SK-N-SH (cell line): ENCODE measurements around the gene RAPGEF4. TPM values are rescaled to one million over a fixed set of nuclear protein-coding genes. Genes with fewer than 3 reads are reported as not detected.

Experiments used
- CTCF ChIA-PET: fragments of 300-600, 350-600 bp; formaldehyde crosslinking; extraction: SDS; loops from one replicate; lab custom pipeline; 2021; lab: Yijun Ruan, JAX
- POLR2A ChIA-PET: fragments of 350-600 bp; sonication (Branson Sonifier 250); formaldehyde crosslinking; extraction: SDS; loops from one replicate; lab custom pipeline; 2020; ENCODE audit warnings: antibody characterized with exemption, inconsistent platforms; lab: Yijun Ruan, JAX
- DNase-seq: peaks from one replicate; pipeline ENCODE4 v3.0.0; 2012
- H2AFZ ChIP-seq: fragments of 200-600 bp; sonication (generic); 2 replicates; pipeline ENCODE4 v1.8.1; 2016; ENCODE audit warnings: antibody characterized with exemption, mild to moderate bottlenecking, low read depth
- H3F3A ChIP-seq: fragments of 200-600 bp; sonication (generic); replicated peaks from 2 replicates; pipeline ENCODE3; 2016; ENCODE audit warnings: antibody characterized with exemption, mild to moderate bottlenecking; ENCODE audit not compliant: insufficient read depth
- H3K27ac ChIP-seq, 2 experiments: fragments of 200-500 bp in 1 of 2; fragments of 200-600 bp in 1 of 2; sonication (Bioruptor generic) in 1 of 2; sonication (generic), shearing (Covaris generic) in 1 of 2; 2 replicates each; pipeline versions ENCODE4 v1.5.1 to v1.6.1; 2014 to 2016; ENCODE audit warnings: low read depth in 2 of 2, inconsistent platforms in 1 of 2, low read length in 1 of 2, mild to moderate bottlenecking in 1 of 2, mixed read lengths in 1 of 2
- H3K27me3 ChIP-seq: fragments of 200-600 bp; sonication (generic), shearing (Covaris generic); 2 replicates; pipeline ENCODE4 v1.6.1; 2016; ENCODE audit warnings: mixed run types; ENCODE audit not compliant: insufficient read depth
- H3K36me3 ChIP-seq, 2 experiments: fragments of 200-500 bp in 1 of 2; fragments of 200-600 bp in 1 of 2; sonication (Bioruptor generic) in 1 of 2; sonication (generic) in 1 of 2; replicated peaks in 1 of 2; 2 replicates each; pipeline versions ENCODE3 to v1.5.1; 2014 to 2016; ENCODE audit warnings: low read length in 1 of 2, mild to moderate bottlenecking in 1 of 2; ENCODE audit not compliant: insufficient read depth in 2 of 2, control insufficient read depth in 1 of 2
- H3K4me1 ChIP-seq, 2 experiments: fragments of 200-500 bp in 1 of 2; fragments of 200-600 bp in 1 of 2; sonication (Bioruptor generic) in 1 of 2; sonication (generic), shearing (Covaris generic) in 1 of 2; 2 replicates each; pipeline versions ENCODE4 v1.5.1 to v1.6.1; 2014 to 2016; ENCODE audit warnings: low read depth in 1 of 2, low read length in 1 of 2, mixed run types in 1 of 2; ENCODE audit not compliant: insufficient read depth in 2 of 2, control insufficient read depth in 1 of 2
- H3K4me2 ChIP-seq: fragments of 200-600 bp; sonication (generic), shearing (Covaris generic); 2 replicates; pipeline ENCODE4 v1.6.1; 2017; ENCODE audit warnings: mixed run types
- H3K4me3 ChIP-seq, 2 experiments: fragments of 200-500 bp in 1 of 2; fragments of 200-600 bp in 1 of 2; sonication (Bioruptor generic) in 1 of 2; sonication (generic), shearing (Covaris generic) in 1 of 2; 2 replicates each; pipeline versions ENCODE4 v1.5.1 to v1.8.1; 2014 to 2016; ENCODE audit warnings: low read depth in 2 of 2, inconsistent platforms in 1 of 2, low read length in 1 of 2, mild to moderate bottlenecking in 1 of 2, mixed read lengths in 1 of 2, moderate library complexity in 1 of 2
- H3K79me2 ChIP-seq: fragments of 200-600 bp; sonication (generic); 2 replicates; pipeline ENCODE4 v1.8.1; 2017; ENCODE audit warnings: mild to moderate bottlenecking; ENCODE audit not compliant: insufficient read depth
- H3K9ac ChIP-seq: fragments of 200-600 bp; sonication (generic); 2 replicates; pipeline ENCODE4 v1.6.1; 2017; ENCODE audit warnings: mixed run types
- H3K9me2 ChIP-seq: fragments of 200-600 bp; sonication (generic); 2 replicates; pipeline ENCODE4 v1.6.1; 2017; ENCODE audit warnings: mixed run types
- H3K9me3 ChIP-seq: fragments of 200-600 bp; sonication (generic); 2 replicates; pipeline ENCODE4 v1.6.1; 2017; ENCODE audit warnings: mixed run types, mild to moderate bottlenecking, moderate library complexity
- H4K20me1 ChIP-seq: fragments of 200-600 bp; sonication (generic); 2 replicates; pipeline ENCODE4 v1.6.1; 2017; ENCODE audit warnings: mild to moderate bottlenecking, mixed run types; ENCODE audit not compliant: insufficient read depth
- CHD2 ChIP-seq: fragments of 150-350 bp; IDR thresholded peaks from 2 replicates; pipeline ENCODE4 v1.6.1; 2018; ENCODE audit warnings: low read length; ENCODE audit not compliant: partially characterized antibody
- ELF1 ChIP-seq: IDR thresholded peaks from 2 replicates; pipeline ENCODE4 v1.4.0; 2012
- EP300 ChIP-seq, 2 experiments: IDR thresholded peaks; 2 replicates each; pipeline versions ENCODE4 v1.4.0 to v1.6.1; 2012; ENCODE audit warnings: borderline replicate concordance in 1 of 2, low read depth in 1 of 2, low read length in 1 of 2
- EZH2phosphoT487 ChIP-seq: fragments of 200-600 bp; sonication (generic); IDR thresholded peaks from 2 replicates; pipeline ENCODE4 v1.6.1; 2017; ENCODE audit warnings: low read depth, mixed run types, mild to moderate bottlenecking, antibody characterized with exemption, moderate library complexity, borderline replicate concordance
- FOSL2 ChIP-seq: IDR thresholded peaks from 2 replicates; pipeline ENCODE4 v1.4.0; 2012; ENCODE audit warnings: low read depth, mild to moderate bottlenecking, moderate library complexity, borderline replicate concordance
- FOXM1 ChIP-seq: IDR thresholded peaks from 2 replicates; pipeline ENCODE4 v1.4.0; 2012; ENCODE audit warnings: low read depth, mild to moderate bottlenecking
- GABPA ChIP-seq: IDR thresholded peaks from 2 replicates; pipeline ENCODE4 v1.4.0; 2012; ENCODE audit warnings: low read depth, mild to moderate bottlenecking
- GATA2 ChIP-seq: sonication (generic); formaldehyde crosslinking; IDR thresholded peaks from 2 replicates; pipeline ENCODE4 v1.5.0; 2020; ENCODE audit warnings: mild to moderate bottlenecking, missing genetic modification reagents
- JUND ChIP-seq: IDR thresholded peaks from 2 replicates; pipeline ENCODE4 v1.4.0; 2012
- MEF2A ChIP-seq: IDR thresholded peaks from 2 replicates; pipeline ENCODE4 v1.4.0; 2012; ENCODE audit warnings: low read depth, borderline replicate concordance
- NRF1 ChIP-seq: IDR thresholded peaks from 2 replicates; pipeline ENCODE4 v1.6.1; 2012; ENCODE audit warnings: low read depth, mild to moderate bottlenecking, low read length
- POLR2AphosphoS5 ChIP-seq: IDR thresholded peaks from 2 replicates; pipeline ENCODE4 v1.6.1; 2012; ENCODE audit warnings: low read depth, low read length
- RAD21 ChIP-seq: IDR thresholded peaks from 2 replicates; pipeline ENCODE4 v1.6.1; 2012; ENCODE audit warnings: mild to moderate bottlenecking, low read length
- RFX5 ChIP-seq: IDR thresholded peaks from 2 replicates; pipeline ENCODE4 v1.6.1; 2012; ENCODE audit warnings: mild to moderate bottlenecking, improper control_type of control experiment, low read length
- RXRA ChIP-seq: IDR thresholded peaks from 2 replicates; pipeline ENCODE4 v1.4.0; 2012; ENCODE audit warnings: low read depth, mild to moderate bottlenecking, borderline replicate concordance
- SIN3A ChIP-seq: IDR thresholded peaks from 2 replicates; pipeline ENCODE4 v1.6.1; 2012; ENCODE audit warnings: low read depth, mild to moderate bottlenecking, low read length, moderate library complexity, borderline replicate concordance
- SMC3 ChIP-seq: IDR thresholded peaks from 2 replicates; pipeline ENCODE4 v1.6.1; 2012; ENCODE audit warnings: low read depth, low read length, improper control_type of control experiment
- TAF1 ChIP-seq: IDR thresholded peaks from 2 replicates; pipeline ENCODE4 v1.6.1; 2012; ENCODE audit warnings: low read depth, mild to moderate bottlenecking, low read length, moderate library complexity, borderline replicate concordance
- TCF12 ChIP-seq: IDR thresholded peaks from 2 replicates; pipeline ENCODE4 v1.4.0; 2012
- TEAD4 ChIP-seq: IDR thresholded peaks from 2 replicates; pipeline ENCODE4 v1.4.0; 2012; ENCODE audit warnings: mild to moderate bottlenecking, borderline replicate concordance; ENCODE audit not compliant: insufficient read depth
- YY1 ChIP-seq: IDR thresholded peaks from 2 replicates; pipeline ENCODE4 v1.4.0; 2012; ENCODE audit warnings: low read depth, mild to moderate bottlenecking
- WGBS: methylation state at CpG from one replicate; pipeline ENCODE4 v1.1.6; 2017; ENCODE audit warnings: low lambda C conversion rate; 5-methylcytosine and 5-hydroxymethylcytosine counted together
- polyA plus RNA-seq, 3 experiments: library from polyadenylated mRNA; depleted of rRNA; stranded (reverse); fragments of >200 nt; gene quantifications; 2 replicates each; pipeline ENCODE4 v1.2.3, GENCODE V29; 2012
- TF ChIP-seq, protein P1 (sequence below): fragments of 150-350 bp; IDR thresholded peaks from 2 replicates; pipeline ENCODE4 v1.6.1; 2017; ENCODE audit warnings: antibody characterized with exemption, low read length, low read depth, borderline replicate concordance
- TF ChIP-seq, protein P2 (sequence below): IDR thresholded peaks from 2 replicates; pipeline ENCODE4 v1.6.1; 2012; ENCODE audit warnings: mild to moderate bottlenecking, low read depth, low read length, moderate library complexity
- TF ChIP-seq, protein P3 (sequence below): IDR thresholded peaks from 2 replicates; pipeline ENCODE4 v1.4.0; 2012; ENCODE audit warnings: low read depth, borderline replicate concordance

The RAPGEF4 gene
- polyA plus RNA-seq, 1 of the 3 experiments (the other 2 are of a cell fraction) = 0.30 TPM

DNA sequence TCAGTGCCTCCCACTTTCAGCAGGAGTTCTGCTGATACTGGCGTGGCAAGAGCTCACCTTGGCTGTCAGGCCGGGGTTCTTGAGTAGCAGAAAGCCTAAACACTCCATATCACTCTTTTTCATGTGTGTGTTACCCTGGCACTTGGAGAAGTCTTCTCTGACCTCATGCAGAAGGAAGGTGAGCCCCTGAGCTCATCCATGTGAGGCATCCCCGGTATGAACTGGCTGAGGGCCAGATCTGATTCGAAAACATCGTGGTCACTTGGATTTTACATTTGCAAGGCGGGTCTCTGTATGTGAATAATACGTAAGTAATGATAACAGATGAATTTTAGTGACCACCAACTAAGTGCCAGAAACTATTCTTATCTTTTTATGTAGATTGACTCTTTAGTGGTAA lies 93.6 kb downstream of the RAPGEF4 start (continued):
- TF ChIP-seq, protein P1, sequence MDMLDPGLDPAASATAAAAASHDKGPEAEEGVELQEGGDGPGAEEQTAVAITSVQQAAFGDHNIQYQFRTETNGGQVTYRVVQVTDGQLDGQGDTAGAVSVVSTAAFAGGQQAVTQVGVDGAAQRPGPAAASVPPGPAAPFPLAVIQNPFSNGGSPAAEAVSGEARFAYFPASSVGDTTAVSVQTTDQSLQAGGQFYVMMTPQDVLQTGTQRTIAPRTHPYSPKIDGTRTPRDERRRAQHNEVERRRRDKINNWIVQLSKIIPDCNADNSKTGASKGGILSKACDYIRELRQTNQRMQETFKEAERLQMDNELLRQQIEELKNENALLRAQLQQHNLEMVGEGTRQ = no peak
- no peak for TF ChIP-seq SIN3A
- peak; percentile 17; the same call in 1 of the 2 replicates for TF ChIP-seq POLR2AphosphoS5
- peak; percentile 62 for TF ChIP-seq JUND
- peak; percentile 61; the same call in 1 of the 2 replicates for TF ChIP-seq TCF12
- TF ChIP-seq RAD21 = no peak
- peak; percentile 27; the same call in 1 of the 2 replicates for TF ChIP-seq RXRA
- no peak for TF ChIP-seq GABPA
- TF ChIP-seq FOXM1 = no peak
- TF ChIP-seq ELF1 = no peak
- TF ChIP-seq TEAD4 = peak; percentile 77; the same call in 1 of the 2 replicates
- TF ChIP-seq NRF1 = no peak
- no peak for TF ChIP-seq CHD2
- TF ChIP-seq, all 33 proteins: peak for 9

DNA sequence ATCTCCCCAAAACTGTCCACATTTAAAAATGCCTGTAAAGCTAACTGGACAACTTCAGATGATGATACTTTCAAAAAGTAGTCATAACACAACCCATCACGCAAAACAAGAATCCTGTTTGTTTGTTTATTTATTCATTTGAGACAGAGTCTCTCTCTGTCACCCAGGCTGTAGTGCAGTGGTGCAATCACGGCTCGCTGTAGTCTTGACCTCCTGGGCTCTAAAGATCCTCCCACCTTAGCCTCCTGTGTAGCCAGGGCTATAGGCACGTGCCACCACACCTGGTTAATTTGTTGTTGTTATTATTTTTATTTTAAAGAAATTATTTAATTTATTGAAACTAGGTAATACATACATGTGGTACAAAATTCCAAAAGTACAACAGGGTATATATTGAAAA lies 94.8 kb downstream of the RAPGEF4 start:
- H3K79me2 ChIP-seq = no peaks in the 10 kb centered on the region
- 90% methylated on average over 4 of the region's 4 CpGs for WGBS
- no peaks in the 10 kb centered on the region for H3K27me3 ChIP-seq
- no peak for TF ChIP-seq SIN3A
- TF ChIP-seq FOSL2 = no peak
- TF ChIP-seq, protein P2, sequence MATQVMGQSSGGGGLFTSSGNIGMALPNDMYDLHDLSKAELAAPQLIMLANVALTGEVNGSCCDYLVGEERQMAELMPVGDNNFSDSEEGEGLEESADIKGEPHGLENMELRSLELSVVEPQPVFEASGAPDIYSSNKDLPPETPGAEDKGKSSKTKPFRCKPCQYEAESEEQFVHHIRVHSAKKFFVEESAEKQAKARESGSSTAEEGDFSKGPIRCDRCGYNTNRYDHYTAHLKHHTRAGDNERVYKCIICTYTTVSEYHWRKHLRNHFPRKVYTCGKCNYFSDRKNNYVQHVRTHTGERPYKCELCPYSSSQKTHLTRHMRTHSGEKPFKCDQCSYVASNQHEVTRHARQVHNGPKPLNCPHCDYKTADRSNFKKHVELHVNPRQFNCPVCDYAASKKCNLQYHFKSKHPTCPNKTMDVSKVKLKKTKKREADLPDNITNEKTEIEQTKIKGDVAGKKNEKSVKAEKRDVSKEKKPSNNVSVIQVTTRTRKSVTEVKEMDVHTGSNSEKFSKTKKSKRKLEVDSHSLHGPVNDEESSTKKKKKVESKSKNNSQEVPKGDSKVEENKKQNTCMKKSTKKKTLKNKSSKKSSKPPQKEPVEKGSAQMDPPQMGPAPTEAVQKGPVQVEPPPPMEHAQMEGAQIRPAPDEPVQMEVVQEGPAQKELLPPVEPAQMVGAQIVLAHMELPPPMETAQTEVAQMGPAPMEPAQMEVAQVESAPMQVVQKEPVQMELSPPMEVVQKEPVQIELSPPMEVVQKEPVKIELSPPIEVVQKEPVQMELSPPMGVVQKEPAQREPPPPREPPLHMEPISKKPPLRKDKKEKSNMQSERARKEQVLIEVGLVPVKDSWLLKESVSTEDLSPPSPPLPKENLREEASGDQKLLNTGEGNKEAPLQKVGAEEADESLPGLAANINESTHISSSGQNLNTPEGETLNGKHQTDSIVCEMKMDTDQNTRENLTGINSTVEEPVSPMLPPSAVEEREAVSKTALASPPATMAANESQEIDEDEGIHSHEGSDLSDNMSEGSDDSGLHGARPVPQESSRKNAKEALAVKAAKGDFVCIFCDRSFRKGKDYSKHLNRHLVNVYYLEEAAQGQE = no peak
- TF ChIP-seq RFX5 = no peak
- TF ChIP-seq CHD2 = no peak
- no peak for TF ChIP-seq GATA2
- no peak for TF ChIP-seq TAF1
- no peak for TF ChIP-seq TEAD4
- TF ChIP-seq RAD21 = no peak
- no peak for TF ChIP-seq NRF1
- no peak for TF ChIP-seq TCF12
- TF ChIP-seq ELF1 = no peak
- no peak for TF ChIP-seq POLR2AphosphoS5
- no peak for TF ChIP-seq SMC3
- TF ChIP-seq, protein P3, sequence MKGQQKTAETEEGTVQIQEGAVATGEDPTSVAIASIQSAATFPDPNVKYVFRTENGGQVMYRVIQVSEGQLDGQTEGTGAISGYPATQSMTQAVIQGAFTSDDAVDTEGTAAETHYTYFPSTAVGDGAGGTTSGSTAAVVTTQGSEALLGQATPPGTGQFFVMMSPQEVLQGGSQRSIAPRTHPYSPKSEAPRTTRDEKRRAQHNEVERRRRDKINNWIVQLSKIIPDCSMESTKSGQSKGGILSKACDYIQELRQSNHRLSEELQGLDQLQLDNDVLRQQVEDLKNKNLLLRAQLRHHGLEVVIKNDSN = no peak
- no peak for TF ChIP-seq YY1
- no peak for TF ChIP-seq MEF2A
- TF ChIP-seq JUND = no peak
- TF ChIP-seq EP300 (IDR thresholded peaks at IDR 0.05; ENCODE audit: borderline replicate concordance in 1 of 2, low read depth in 1 of 2, low read length in 1 of 2) = no peak
- TF ChIP-seq EZH2phosphoT487 = no peak
- CTCF ChIA-PET = interaction anchor here (1.4 kb wide), 2 partner anchors 17 to 102 kb away, joined by 6 to 8 read pairs; no protein-coding TSS in a partner anchor
- 0 out of 4 replicates have a peak, but pooled peaks cover 0 to 7% of the 10 kb centered on the region in 2 experiments for H3K4me1 ChIP-seq
- H3K9ac ChIP-seq = no peak overlapping the region
- peaks cover 4% of the 10 kb centered on the region for H3F3A ChIP-seq
- no peaks in the 10 kb centered on the region for H3K9me2 ChIP-seq
- H3K36me3 ChIP-seq = no peaks in the 10 kb centered on the region
- no peak overlapping the region for H3K4me3 ChIP-seq
- no peak overlapping the region for H3K4me2 ChIP-seq
- POLR2A ChIA-PET = no interaction called here
- no peaks in the 10 kb centered on the region for H4K20me1 ChIP-seq
- no peak for DNase-seq
- H3K27ac ChIP-seq = no peak overlapping the region
- no peak overlapping the region for H2AFZ ChIP-seq
- no peaks in the 10 kb centered on the region for H3K9me3 ChIP-seq
